Caco-2 (cell line): ENCODE measurements around the gene OSBPL10. TPM values are rescaled to one million over a fixed set of nuclear protein-coding genes. Genes with fewer than 3 reads are reported as not detected.

ENCODE experiments used
- BruUV-seq: library from RNA; stranded (reverse); fragments of 400-500 nt; replicated peaks from 2 replicates; lab custom pipeline; 2021; lab: Mats Ljungman, UMichigan
- CTCF ChIA-PET: fragments of 300-600 bp; sonication (Branson Sonifier 250); formaldehyde crosslinking; loops from one replicate; lab custom pipeline; 2022; ENCODE audit warnings: antibody characterized with exemption; lab: Charles Lee
- POLR2A ChIA-PET: fragments of 300-600 bp; sonication (Branson Sonifier 250); formaldehyde crosslinking; loops from one replicate; lab custom pipeline; 2022; ENCODE audit warnings: antibody characterized with exemption; lab: Charles Lee
- DNase-seq, 2 experiments: peaks; one replicate each; pipeline versions ENCODE4 v3.0.0 to v3.0.0-alpha.2; 2020 to 2022
- H3K27me3 ChIP-seq: replicated peaks from 2 replicates; pipeline ENCODE4 v1.6.0; 2011; ENCODE audit warnings: low read length; ENCODE audit not compliant: control insufficient read depth, insufficient read depth
- H3K36me3 ChIP-seq: 2 replicates; pipeline ENCODE4 v1.5.1; 2011; ENCODE audit warnings: low read length; ENCODE audit not compliant: control insufficient read depth, insufficient read depth
- H3K4me1 ChIP-seq: fragments of 250-450 bp; sonication (Bioruptor Pico); 2 replicates; pipeline ENCODE4 v1.5.1; 2020; ENCODE audit warnings: mild to moderate bottlenecking
- H3K4me3 ChIP-seq: 2 replicates; pipeline ENCODE4 v1.5.1; 2011; ENCODE audit warnings: low read depth, mild to moderate bottlenecking, control low read depth, low read length
- H3K9me3 ChIP-seq: fragments of 250-450 bp; sonication (Bioruptor Pico); 2 replicates; pipeline ENCODE4 v1.5.1; 2020; ENCODE audit warnings: mild to moderate bottlenecking, moderate library complexity
- H3K27ac Mint-ChIP-seq: one replicate; pipeline ENCODE4 v1.8.0; 2022; ENCODE audit warnings: mixed read lengths; ENCODE audit not compliant: unreplicated experiment
- H3K27me3 Mint-ChIP-seq: one replicate; pipeline ENCODE4 v1.8.0; 2022; ENCODE audit warnings: mixed read lengths; ENCODE audit not compliant: insufficient read depth, unreplicated experiment
- H3K36me3 Mint-ChIP-seq: one replicate; pipeline ENCODE4 v1.8.0; 2022; ENCODE audit warnings: mild to moderate bottlenecking, mixed read lengths; ENCODE audit not compliant: insufficient read depth, unreplicated experiment
- H3K4me1 Mint-ChIP-seq: one replicate; pipeline ENCODE4 v1.8.0; 2022; ENCODE audit warnings: low read depth, mixed read lengths; ENCODE audit not compliant: unreplicated experiment
- H3K4me3 Mint-ChIP-seq: one replicate; pipeline ENCODE4 v1.8.0; 2022; ENCODE audit warnings: mild to moderate bottlenecking, moderate library complexity, mixed read lengths; ENCODE audit not compliant: unreplicated experiment
- H3K9me3 Mint-ChIP-seq: one replicate; pipeline ENCODE4 v1.8.0; 2022; ENCODE audit warnings: mixed read lengths; ENCODE audit not compliant: unreplicated experiment
- intact Hi-C: fragments of 100-400 bp; cut with micrococcal nuclease; formaldehyde crosslinking; loops from one replicate; pipeline ENCODE4 v1.10.0; 2022; ENCODE audit not compliant: unreplicated experiment
- total RNA-seq: library from RNA; stranded (reverse); gene quantifications from 2 replicates; pipeline ENCODE4 v1.2.3, GENCODE V29; 2022
- TF ChIP-seq, protein P1 (sequence below), 2 experiments: fragments of 200-600 bp in 1 of 2; IDR thresholded peaks; 1 replicate in 1 of 2; 2 replicates in 1 of 2; pipeline versions ENCODE4 v1.5.1 to v1.8.0; 2011 to 2022; ENCODE audit warnings: antibody characterized with exemption in 1 of 2, control low read depth in 1 of 2, inconsistent platforms in 1 of 2, low read depth in 1 of 2, low read length in 1 of 2, mild to moderate bottlenecking in 1 of 2, moderate library complexity in 1 of 2; ENCODE audit not compliant: insufficient read depth in 1 of 2, severe bottlenecking in 1 of 2, unreplicated experiment in 1 of 2

The OSBPL10 gene
- total RNA-seq, 1 experiment from 2014 or later = 71.2 TPM

- no peak for DNase-seq
- no peaks in the 10 kb centered on the region for H3K4me1 ChIP-seq
- TF ChIP-seq, protein P1, sequence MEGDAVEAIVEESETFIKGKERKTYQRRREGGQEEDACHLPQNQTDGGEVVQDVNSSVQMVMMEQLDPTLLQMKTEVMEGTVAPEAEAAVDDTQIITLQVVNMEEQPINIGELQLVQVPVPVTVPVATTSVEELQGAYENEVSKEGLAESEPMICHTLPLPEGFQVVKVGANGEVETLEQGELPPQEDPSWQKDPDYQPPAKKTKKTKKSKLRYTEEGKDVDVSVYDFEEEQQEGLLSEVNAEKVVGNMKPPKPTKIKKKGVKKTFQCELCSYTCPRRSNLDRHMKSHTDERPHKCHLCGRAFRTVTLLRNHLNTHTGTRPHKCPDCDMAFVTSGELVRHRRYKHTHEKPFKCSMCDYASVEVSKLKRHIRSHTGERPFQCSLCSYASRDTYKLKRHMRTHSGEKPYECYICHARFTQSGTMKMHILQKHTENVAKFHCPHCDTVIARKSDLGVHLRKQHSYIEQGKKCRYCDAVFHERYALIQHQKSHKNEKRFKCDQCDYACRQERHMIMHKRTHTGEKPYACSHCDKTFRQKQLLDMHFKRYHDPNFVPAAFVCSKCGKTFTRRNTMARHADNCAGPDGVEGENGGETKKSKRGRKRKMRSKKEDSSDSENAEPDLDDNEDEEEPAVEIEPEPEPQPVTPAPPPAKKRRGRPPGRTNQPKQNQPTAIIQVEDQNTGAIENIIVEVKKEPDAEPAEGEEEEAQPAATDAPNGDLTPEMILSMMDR (IDR thresholded peaks at IDR 0.05; ENCODE audit: insufficient read depth in 1 of 2, low read depth in 1 of 2, low read length in 1 of 2, severe bottlenecking in 1 of 2, unreplicated experiment in 1 of 2) = no peak
- POLR2A ChIA-PET = no interaction called here
- H3K36me3 ChIP-seq = no peaks in the 10 kb centered on the region
- Mint-ChIP-seq H3K36me3 (no peaks in the 10 kb centered on the region), H3K4me1 (no peaks in the 10 kb centered on the region), H3K27me3 (no peaks in the 10 kb centered on the region), H3K4me3 (no peak overlapping the region), H3K9me3 (no peaks in the 10 kb centered on the region), H3K27ac (no peak overlapping the region)
- no peaks in the 10 kb centered on the region for H3K27me3 ChIP-seq
- H3K4me3 ChIP-seq = no peak overlapping the region
- intact Hi-C loops = no loop called here
- no peaks in the 10 kb centered on the region for H3K9me3 ChIP-seq
- BruUV-seq = no TSS peak
- CTCF ChIA-PET = no interaction called here
Observed at GRCh38 chr3:31800436-31800835, 180.6 kb downstream of the OSBPL10 start.

- Histone ChIP-seq H3K4me1 (no peaks in the 10 kb centered on the region), H3K4me3 (no peak overlapping the region), H3K9me3 (no peaks in the 10 kb centered on the region), H3K36me3 (no peaks in the 10 kb centered on the region), H3K27me3 (no peaks in the 10 kb centered on the region)
- Mint-ChIP-seq H3K4me3 (no peak overlapping the region), H3K27me3 (no peaks in the 10 kb centered on the region), H3K4me1 (no peaks in the 10 kb centered on the region), H3K36me3 (peaks cover 11% of the 10 kb centered on the region), H3K9me3 (no peaks in the 10 kb centered on the region), H3K27ac (no peak overlapping the region)
- TF ChIP-seq, protein P1 (IDR thresholded peaks at IDR 0.05; ENCODE audit: insufficient read depth in 1 of 2, low read depth in 1 of 2, low read length in 1 of 2, severe bottlenecking in 1 of 2, unreplicated experiment in 1 of 2) = no peak
- ChIA-PET CTCF (no interaction called here), POLR2A (no interaction called here)
- intact Hi-C loops = no loop called here
- DNase-seq = no peak
- no TSS peak for BruUV-seq
Observed at GRCh38 chr3:31798840-31799239, 182.2 kb downstream of the OSBPL10 start.

DNA sequence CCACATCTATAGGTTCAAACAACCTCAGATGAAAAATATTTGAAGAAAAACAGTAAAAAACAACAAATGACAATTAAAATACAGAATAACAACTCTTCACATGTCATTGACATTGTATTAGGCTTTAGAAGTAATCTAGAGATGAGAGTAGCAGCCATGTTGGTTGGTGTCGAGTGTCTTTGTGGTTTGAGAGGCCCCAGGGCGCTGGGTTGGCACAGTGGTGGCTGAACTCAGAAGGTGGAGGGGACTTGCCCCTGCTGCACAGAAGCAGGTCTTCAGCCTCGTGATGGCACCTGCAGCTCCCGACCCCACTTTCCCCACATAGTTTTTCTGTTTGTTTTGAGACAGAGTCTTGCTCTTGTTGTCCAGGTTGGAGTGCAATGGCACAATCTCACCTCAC, 187.2 kb downstream of the OSBPL10 start:
- Mint-ChIP-seq H3K27me3 (no peaks in the 10 kb centered on the region), H3K4me1 (no peaks in the 10 kb centered on the region), H3K4me3 (no peak overlapping the region), H3K36me3 (peaks cover 24% of the 10 kb centered on the region), H3K9me3 (no peaks in the 10 kb centered on the region), H3K27ac (no peak overlapping the region)
- no peak for DNase-seq
- Histone ChIP-seq H3K4me1 (no peaks in the 10 kb centered on the region), H3K27me3 (no peaks in the 10 kb centered on the region), H3K4me3 (no peak overlapping the region), H3K36me3 (no peaks in the 10 kb centered on the region), H3K9me3 (no peaks in the 10 kb centered on the region)
- no TSS peak for BruUV-seq
- TF ChIP-seq, protein P1 (IDR thresholded peaks at IDR 0.05; ENCODE audit: insufficient read depth in 1 of 2, low read depth in 1 of 2, low read length in 1 of 2, severe bottlenecking in 1 of 2, unreplicated experiment in 1 of 2) = no peak
- ChIA-PET POLR2A (no interaction called here), CTCF (no interaction called here)
- intact Hi-C loops = no loop called here
